Astrocyte of the cerebellum (primary cell): ENCODE results near the gene ADO.
A peak's percentile ranks its signal among the peaks of the same experiment; 100 is the strongest.

Experiments used
- DNase-seq: peaks from one replicate; pipeline ENCODE4 v3.0.0-alpha.2; 2011; ENCODE audit warnings: low read depth
- H3K4me3 ChIP-seq: 2 replicates; pipeline ENCODE4 v1.5.1; 2011; ENCODE audit warnings: mild to moderate bottlenecking, low read depth, low read length, moderate library complexity
- CTCF ChIP-seq: IDR thresholded peaks from 2 replicates; pipeline ENCODE4 v1.5.1; 2012; ENCODE audit warnings: low read length, low read depth, moderate library complexity, mild to moderate bottlenecking; ENCODE audit errors: missing control alignments
- in situ Hi-C: cut with HindIII; loops from 2 replicates; pipeline ENCODE4 v1.10.0; 2017; ENCODE audit warnings: low sequenced_read_pairs

The ADO gene

GRCh38 chr10:62817121-62817765 lies 12.7 kb downstream of the ADO start:
- H3K4me3 ChIP-seq, result peak overlapping the region; percentile 64
- DNase-seq, result no peak
- in situ Hi-C loops, result no loop called here
- no peak for TF ChIP-seq CTCF

- peak overlapping the region; percentile 64 for H3K4me3 ChIP-seq
- no peak for DNase-seq
- peak; percentile 75 for TF ChIP-seq CTCF
- in situ Hi-C loops, result no loop called here
Observed at GRCh38 chr10:62817766-62818425, 13.4 kb downstream of the ADO start.

GRCh38 chr10:62818426-62819011 lies 14.0 kb downstream of the ADO start:
- no peak for DNase-seq
- H3K4me3 ChIP-seq, result peak overlapping the region; percentile 64
- TF ChIP-seq CTCF, result no peak

GRCh38 chr10:62819141-62819920 lies 14.8 kb downstream of the ADO start:
- no peak for TF ChIP-seq CTCF
- DNase-seq, result no peak
- no peak overlapping the region for H3K4me3 ChIP-seq
- in situ Hi-C loops, result no loop called here

More at GRCh38 chr10:62818426-62819011, 14.0 kb downstream of the ADO start:
- in situ Hi-C loops, result no loop called here

GRCh38 chr10:62820586-62820985 lies 16.1 kb downstream of the ADO start:
- in situ Hi-C loops, result no loop called here
- no peak overlapping the region for H3K4me3 ChIP-seq
- no peak for TF ChIP-seq CTCF
- DNase-seq, result no peak

- H3K4me3 ChIP-seq, result no peak overlapping the region
- no peak for DNase-seq
- in situ Hi-C loops, result no loop called here
- TF ChIP-seq CTCF, result no peak
Observed at GRCh38 chr10:62826273-62826672, 21.8 kb downstream of the ADO start.
